Neural cell (in vitro differentiated cells): ENCODE results near the gene DCUN1D3.

ENCODE experiments used
- EP300 ChIP-seq: fragments of 450-650 bp; conservative IDR thresholded peaks from 2 replicates; pipeline ENCODE4 v1.6.1; 2014; ENCODE audit warnings: antibody characterized with exemption, mild to moderate bottlenecking, moderate library complexity; ENCODE audit not compliant: poor library complexity, severe bottlenecking
- TF ChIP-seq, protein P1 (sequence below): IDR thresholded peaks from 2 replicates; pipeline ENCODE4 v1.6.1; 2012; ENCODE audit warnings: borderline replicate concordance

DNA sequence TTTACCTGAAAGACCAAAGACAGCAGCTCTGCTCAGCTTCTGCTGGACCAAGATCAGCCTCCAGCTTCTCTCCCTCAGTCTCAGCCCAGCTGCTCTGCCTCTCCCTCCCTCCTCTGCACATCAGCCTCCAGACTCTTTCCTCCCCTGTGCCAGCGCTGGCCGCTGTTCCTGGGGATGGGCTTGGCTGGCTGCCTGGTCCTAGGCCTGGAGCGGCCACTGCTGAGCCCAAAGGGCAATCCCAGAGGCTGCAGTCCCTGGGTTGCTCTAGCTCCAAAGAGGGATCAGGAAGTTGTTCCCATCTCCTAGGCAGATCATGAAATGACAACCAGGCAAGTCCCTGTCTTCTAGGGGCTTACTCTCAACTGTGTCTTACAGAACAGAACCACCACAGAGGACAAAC, 31.3 kb downstream of the DCUN1D3 start:
- no peak for TF ChIP-seq EP300
- TF ChIP-seq, protein P1, sequence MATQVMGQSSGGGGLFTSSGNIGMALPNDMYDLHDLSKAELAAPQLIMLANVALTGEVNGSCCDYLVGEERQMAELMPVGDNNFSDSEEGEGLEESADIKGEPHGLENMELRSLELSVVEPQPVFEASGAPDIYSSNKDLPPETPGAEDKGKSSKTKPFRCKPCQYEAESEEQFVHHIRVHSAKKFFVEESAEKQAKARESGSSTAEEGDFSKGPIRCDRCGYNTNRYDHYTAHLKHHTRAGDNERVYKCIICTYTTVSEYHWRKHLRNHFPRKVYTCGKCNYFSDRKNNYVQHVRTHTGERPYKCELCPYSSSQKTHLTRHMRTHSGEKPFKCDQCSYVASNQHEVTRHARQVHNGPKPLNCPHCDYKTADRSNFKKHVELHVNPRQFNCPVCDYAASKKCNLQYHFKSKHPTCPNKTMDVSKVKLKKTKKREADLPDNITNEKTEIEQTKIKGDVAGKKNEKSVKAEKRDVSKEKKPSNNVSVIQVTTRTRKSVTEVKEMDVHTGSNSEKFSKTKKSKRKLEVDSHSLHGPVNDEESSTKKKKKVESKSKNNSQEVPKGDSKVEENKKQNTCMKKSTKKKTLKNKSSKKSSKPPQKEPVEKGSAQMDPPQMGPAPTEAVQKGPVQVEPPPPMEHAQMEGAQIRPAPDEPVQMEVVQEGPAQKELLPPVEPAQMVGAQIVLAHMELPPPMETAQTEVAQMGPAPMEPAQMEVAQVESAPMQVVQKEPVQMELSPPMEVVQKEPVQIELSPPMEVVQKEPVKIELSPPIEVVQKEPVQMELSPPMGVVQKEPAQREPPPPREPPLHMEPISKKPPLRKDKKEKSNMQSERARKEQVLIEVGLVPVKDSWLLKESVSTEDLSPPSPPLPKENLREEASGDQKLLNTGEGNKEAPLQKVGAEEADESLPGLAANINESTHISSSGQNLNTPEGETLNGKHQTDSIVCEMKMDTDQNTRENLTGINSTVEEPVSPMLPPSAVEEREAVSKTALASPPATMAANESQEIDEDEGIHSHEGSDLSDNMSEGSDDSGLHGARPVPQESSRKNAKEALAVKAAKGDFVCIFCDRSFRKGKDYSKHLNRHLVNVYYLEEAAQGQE: no peak
